ENCODE results near the gene PIK3R2. TPM values are rescaled to one million over a fixed set of nuclear protein-coding genes. Genes with fewer than 3 reads are reported as not detected.
A peak's percentile ranks its signal among the peaks of the same experiment; 100 is the strongest.

The PIK3R2 gene
- total and polyA plus RNA-seq, 2 of the 13 experiments (the other 11 are each of a cell fraction or from before 2014, with no cell fraction given) = 18.6 to 25.3 TPM

GRCh38 chr19:18203863-18204393, 51.0 kb downstream of the PIK3R2 start, which contains the start of gene RAB3A (continued):
- TF ChIP-seq FOXJ3 (CRISPR knock-in tag; IDR thresholded peaks at IDR 0.05; ENCODE audit: borderline replicate concordance) = no peak
- TF ChIP-seq NFYB (CRISPR knock-in tag; IDR thresholded peaks at IDR 0.05) = peak; percentile 99
- TF ChIP-seq GMEB2 (CRISPR knock-in tag; IDR thresholded peaks at IDR 0.05; ENCODE audit: low read depth) = no peak
- no peak for TF ChIP-seq PCBP1 (IDR thresholded peaks at IDR 0.05; ENCODE audit: borderline replicate concordance, low read depth, low read length)
- TF ChIP-seq, protein P1, sequence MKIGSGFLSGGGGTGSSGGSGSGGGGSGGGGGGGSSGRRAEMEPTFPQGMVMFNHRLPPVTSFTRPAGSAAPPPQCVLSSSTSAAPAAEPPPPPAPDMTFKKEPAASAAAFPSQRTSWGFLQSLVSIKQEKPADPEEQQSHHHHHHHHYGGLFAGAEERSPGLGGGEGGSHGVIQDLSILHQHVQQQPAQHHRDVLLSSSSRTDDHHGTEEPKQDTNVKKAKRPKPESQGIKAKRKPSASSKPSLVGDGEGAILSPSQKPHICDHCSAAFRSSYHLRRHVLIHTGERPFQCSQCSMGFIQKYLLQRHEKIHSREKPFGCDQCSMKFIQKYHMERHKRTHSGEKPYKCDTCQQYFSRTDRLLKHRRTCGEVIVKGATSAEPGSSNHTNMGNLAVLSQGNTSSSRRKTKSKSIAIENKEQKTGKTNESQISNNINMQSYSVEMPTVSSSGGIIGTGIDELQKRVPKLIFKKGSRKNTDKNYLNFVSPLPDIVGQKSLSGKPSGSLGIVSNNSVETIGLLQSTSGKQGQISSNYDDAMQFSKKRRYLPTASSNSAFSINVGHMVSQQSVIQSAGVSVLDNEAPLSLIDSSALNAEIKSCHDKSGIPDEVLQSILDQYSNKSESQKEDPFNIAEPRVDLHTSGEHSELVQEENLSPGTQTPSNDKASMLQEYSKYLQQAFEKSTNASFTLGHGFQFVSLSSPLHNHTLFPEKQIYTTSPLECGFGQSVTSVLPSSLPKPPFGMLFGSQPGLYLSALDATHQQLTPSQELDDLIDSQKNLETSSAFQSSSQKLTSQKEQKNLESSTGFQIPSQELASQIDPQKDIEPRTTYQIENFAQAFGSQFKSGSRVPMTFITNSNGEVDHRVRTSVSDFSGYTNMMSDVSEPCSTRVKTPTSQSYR (CRISPR knock-in tag; IDR thresholded peaks at IDR 0.05; ENCODE audit: borderline replicate concordance) = no peak
- TF ChIP-seq ZNF652 (CRISPR knock-in tag; IDR thresholded peaks at IDR 0.05; ENCODE audit: borderline replicate concordance, low read depth) = no peak
- TF ChIP-seq ZNF546 (CRISPR knock-in tag; conservative IDR thresholded peaks at IDR 0.05) = no peak
- TF ChIP-seq ZFAT (CRISPR knock-in tag; conservative IDR thresholded peaks at IDR 0.05) = no peak
- TF ChIP-seq CTCF (CRISPR knock-in tag; IDR thresholded peaks at IDR 0.05) = peak; percentile 36
- no peak for TF ChIP-seq ETV6 (CRISPR knock-in tag; conservative IDR thresholded peaks at IDR 0.05)
- no peak for TF ChIP-seq ZEB1 (IDR thresholded peaks at IDR 0.05; ENCODE audit: insufficient replicate concordance, low read depth)
- TF ChIP-seq MAZ (IDR thresholded peaks at IDR 0.05; ENCODE audit: borderline replicate concordance, low read depth, low read length) = peak; percentile 64
- TF ChIP-seq MAZ (CRISPR knock-in tag; IDR thresholded peaks at IDR 0.05; ENCODE audit: low read depth) = peak; percentile 58; the same call in 1 of the 2 replicates
- TF ChIP-seq NFE2L2 (IDR thresholded peaks at IDR 0.05; ENCODE audit: low read length) = no peak
- TF ChIP-seq IRX3 (CRISPR knock-in tag; IDR thresholded peaks at IDR 0.05; ENCODE audit: borderline replicate concordance, low read depth) = no peak
- TF ChIP-seq PAF1 (CRISPR knock-in tag; IDR thresholded peaks at IDR 0.05) = no peak
- no peak for TF ChIP-seq ZNF564 (CRISPR knock-in tag; IDR thresholded peaks at IDR 0.05)
- TF ChIP-seq ZNF326 (CRISPR knock-in tag; IDR thresholded peaks at IDR 0.05; ENCODE audit: borderline replicate concordance) = no peak
- TF ChIP-seq, protein P2, sequence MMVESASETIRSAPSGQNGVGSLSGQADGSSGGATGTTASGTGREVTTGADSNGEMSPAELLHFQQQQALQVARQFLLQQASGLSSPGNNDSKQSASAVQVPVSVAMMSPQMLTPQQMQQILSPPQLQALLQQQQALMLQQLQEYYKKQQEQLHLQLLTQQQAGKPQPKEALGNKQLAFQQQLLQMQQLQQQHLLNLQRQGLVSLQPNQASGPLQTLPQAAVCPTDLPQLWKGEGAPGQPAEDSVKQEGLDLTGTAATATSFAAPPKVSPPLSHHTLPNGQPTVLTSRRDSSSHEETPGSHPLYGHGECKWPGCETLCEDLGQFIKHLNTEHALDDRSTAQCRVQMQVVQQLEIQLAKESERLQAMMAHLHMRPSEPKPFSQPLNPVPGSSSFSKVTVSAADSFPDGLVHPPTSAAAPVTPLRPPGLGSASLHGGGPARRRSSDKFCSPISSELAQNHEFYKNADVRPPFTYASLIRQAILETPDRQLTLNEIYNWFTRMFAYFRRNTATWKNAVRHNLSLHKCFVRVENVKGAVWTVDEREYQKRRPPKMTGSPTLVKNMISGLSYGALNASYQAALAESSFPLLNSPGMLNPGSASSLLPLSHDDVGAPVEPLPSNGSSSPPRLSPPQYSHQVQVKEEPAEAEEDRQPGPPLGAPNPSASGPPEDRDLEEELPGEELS (CRISPR knock-in tag; IDR thresholded peaks at IDR 0.05) = no peak
- TF ChIP-seq ZNF331 (CRISPR knock-in tag; IDR thresholded peaks at IDR 0.05) = 0 out of 2 replicates have a peak, but pooled peaks have one; percentile 50
